Esophagus squamous epithelium (tissue), 5 donors: ENCODE data around the gene DCC. TPM values are rescaled to one million over a fixed set of nuclear protein-coding genes. Genes with fewer than 3 reads are reported as not detected.

ENCODE experiments used
- DNase-seq: peaks from one replicate; lab custom pipeline; 2025; lab: John Stamatoyannopoulos, UW
- H3K27ac ChIP-seq, 4 donors: fragments of 200-600 bp; sonication (generic); one replicate each; pipeline ENCODE4 v1.5.1; 2016 to 2019; ENCODE audit warnings: mild to moderate bottlenecking in 1 of 4
- H3K27me3 ChIP-seq, 4 donors: fragments of 200-600 bp; sonication (generic); 1 replicate in 3 of 4; 2 replicates in 1 of 4; pipeline versions ENCODE4 v1.5.1 to v1.6.0; 2017 to 2021; ENCODE audit warnings: antibody characterized with exemption in 1 of 4
- H3K36me3 ChIP-seq, 3 donors: fragments of 200-600 bp; sonication (generic); one replicate each; pipeline ENCODE4 v1.5.1; 2016 to 2019
- H3K4me1 ChIP-seq, 3 donors: fragments of 200-600 bp; sonication (generic); one replicate each; pipeline ENCODE4 v1.5.1; 2017 to 2019
- H3K4me3 ChIP-seq, 4 donors: fragments of 200-600 bp; sonication (generic); 1 replicate in 3 of 4; 2 replicates in 1 of 4; pipeline ENCODE4 v1.5.1; 2016 to 2019; ENCODE audit warnings: mild to moderate bottlenecking in 2 of 4, moderate library complexity in 1 of 4
- H3K9me3 ChIP-seq, 3 donors: fragments of 200-600 bp; sonication (generic); one replicate each; pipeline ENCODE4 v1.5.1; 2016 to 2019
- POLR2A ChIP-seq, 4 donors: fragments of 450-650 bp; IDR thresholded peaks; one replicate each; pipeline ENCODE4 v1.6.1; 2017; ENCODE audit warnings: antibody characterized with exemption in 4 of 4, mild to moderate bottlenecking in 4 of 4, moderate library complexity in 3 of 4
- whole genome bisulfite sequencing, 2 donors: methylation state at CpG; one replicate each; pipeline ENCODE4 v1.1.5; 2018; 5-methylcytosine and 5-hydroxymethylcytosine counted together
- intact Hi-C: fragments of 100-400 bp; cut with DNase I; formaldehyde crosslinking; loops from one replicate; pipeline ENCODE4 v1.15.0; 2022
- total RNA-seq, 4 donors: library from RNA; depleted of rRNA; stranded (reverse); fragments of >200 nt; gene quantifications; one replicate each; pipeline ENCODE4 v1.1.0, GENCODE V29; 2016
- TF ChIP-seq, protein P1 (sequence below), 6 experiments: fragments of 450-650 bp in 4 of 6; fragments of 200-600 bp in 2 of 6; sonication (generic) in 2 of 6; IDR thresholded peaks; one replicate each; pipeline ENCODE4 v1.5.1; 2016 to 2019; ENCODE audit warnings: antibody characterized with exemption in 6 of 6, mild to moderate bottlenecking in 4 of 6, moderate library complexity in 4 of 6
- donor health status: DM: yes; HTN: yes; CAD: no.

Gene DCC
- total RNA-seq, 4 donors from 2014 or later, result 0.06 to 0.95 TPM; not detected in 2

- no peaks in the 10 kb centered on the region for H3K36me3 ChIP-seq
- 46 to 49% methylated on average over 4 of the region's 4 CpGs for WGBS, 2 donors
- H3K4me1 ChIP-seq, result no peaks in the 10 kb centered on the region
- intact Hi-C loops, result no loop called here
- no peak for DNase-seq
- H3K27ac ChIP-seq, result no peak overlapping the region
- TF ChIP-seq POLR2A (IDR thresholded peaks at IDR 0.05), result no peak
- TF ChIP-seq, protein P1, sequence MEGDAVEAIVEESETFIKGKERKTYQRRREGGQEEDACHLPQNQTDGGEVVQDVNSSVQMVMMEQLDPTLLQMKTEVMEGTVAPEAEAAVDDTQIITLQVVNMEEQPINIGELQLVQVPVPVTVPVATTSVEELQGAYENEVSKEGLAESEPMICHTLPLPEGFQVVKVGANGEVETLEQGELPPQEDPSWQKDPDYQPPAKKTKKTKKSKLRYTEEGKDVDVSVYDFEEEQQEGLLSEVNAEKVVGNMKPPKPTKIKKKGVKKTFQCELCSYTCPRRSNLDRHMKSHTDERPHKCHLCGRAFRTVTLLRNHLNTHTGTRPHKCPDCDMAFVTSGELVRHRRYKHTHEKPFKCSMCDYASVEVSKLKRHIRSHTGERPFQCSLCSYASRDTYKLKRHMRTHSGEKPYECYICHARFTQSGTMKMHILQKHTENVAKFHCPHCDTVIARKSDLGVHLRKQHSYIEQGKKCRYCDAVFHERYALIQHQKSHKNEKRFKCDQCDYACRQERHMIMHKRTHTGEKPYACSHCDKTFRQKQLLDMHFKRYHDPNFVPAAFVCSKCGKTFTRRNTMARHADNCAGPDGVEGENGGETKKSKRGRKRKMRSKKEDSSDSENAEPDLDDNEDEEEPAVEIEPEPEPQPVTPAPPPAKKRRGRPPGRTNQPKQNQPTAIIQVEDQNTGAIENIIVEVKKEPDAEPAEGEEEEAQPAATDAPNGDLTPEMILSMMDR (IDR thresholded peaks at IDR 0.05), result no peak
- peaks cover 0 to 9% (median 0%) of the 10 kb centered on the region in 3 donors for H3K9me3 ChIP-seq
- H3K27me3 ChIP-seq, result no peaks in the 10 kb centered on the region
- no peak overlapping the region for H3K4me3 ChIP-seq
These were observed 149.7 kb downstream of the DCC start for GRCh38 chr18:52489396-52490306.

GRCh38 chr18:52496426-52496825, 156.4 kb downstream of the DCC start:
- no peaks in the 10 kb centered on the region for H3K36me3 ChIP-seq
- H3K4me1 ChIP-seq, result no peaks in the 10 kb centered on the region
- no peak overlapping the region for H3K4me3 ChIP-seq
- H3K27ac ChIP-seq, result no peak overlapping the region
- intact Hi-C loops, result no loop called here
- no peaks in the 10 kb centered on the region for H3K27me3 ChIP-seq
- peaks cover 0 to 18% (median 0%) of the 10 kb centered on the region in 3 donors for H3K9me3 ChIP-seq
- no peak for TF ChIP-seq POLR2A (IDR thresholded peaks at IDR 0.05)
- TF ChIP-seq, protein P1 (IDR thresholded peaks at IDR 0.05), result no peak
- no peak for DNase-seq

GRCh38 chr18:52499016-52499415, 159.0 kb downstream of the DCC start:
- H3K4me1 ChIP-seq, result no peaks in the 10 kb centered on the region
- DNase-seq, result no peak
- no peak for TF ChIP-seq POLR2A (IDR thresholded peaks at IDR 0.05)
- TF ChIP-seq, protein P1 (IDR thresholded peaks at IDR 0.05), result no peak
- H3K27me3 ChIP-seq, result no peaks in the 10 kb centered on the region
- intact Hi-C loops, result no loop called here
- WGBS, 2 donors, result 60 to 75% methylated on average over 6 of the region's 6 CpGs
- no peak overlapping the region for H3K4me3 ChIP-seq
- H3K9me3 ChIP-seq, result peaks cover 0 to 13% (median 0%) of the 10 kb centered on the region in 3 donors
- H3K36me3 ChIP-seq, result no peaks in the 10 kb centered on the region
- no peak overlapping the region for H3K27ac ChIP-seq

DNA sequence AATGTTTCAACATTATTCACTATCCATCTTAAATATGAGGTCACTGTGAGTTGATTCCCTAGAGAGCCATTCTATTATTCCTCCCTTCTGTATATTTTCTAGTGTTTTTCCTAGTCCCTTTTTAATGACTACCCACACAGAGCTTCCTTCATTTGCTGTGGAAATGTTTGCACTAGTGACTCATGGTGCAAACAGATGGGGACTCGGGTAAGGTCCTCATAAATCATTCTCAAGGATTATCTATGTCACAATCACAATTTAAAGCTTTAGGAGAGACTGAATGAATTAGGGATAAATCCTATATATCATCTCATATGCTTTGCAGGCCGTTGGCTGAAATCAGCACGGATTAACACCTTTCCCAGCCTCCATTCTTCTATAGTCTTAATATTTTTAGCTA, 159.6 kb downstream of the DCC start:
- TF ChIP-seq POLR2A (IDR thresholded peaks at IDR 0.05), result no peak
- TF ChIP-seq, protein P1 (IDR thresholded peaks at IDR 0.05), result no peak
- intact Hi-C loops, result no loop called here
- Histone ChIP-seq H3K36me3 (no peaks in the 10 kb centered on the region), H3K4me1 (no peaks in the 10 kb centered on the region), H3K27ac (no peak overlapping the region), H3K4me3 (no peak overlapping the region), H3K9me3 (peaks cover 0 to 9% (median 0%) of the 10 kb centered on the region in 3 donors), H3K27me3 (no peaks in the 10 kb centered on the region)
- DNase-seq, result no peak
- WGBS, 2 donors, result 18 to 32% methylated on average over 3 of the region's 3 CpGs

DNA sequence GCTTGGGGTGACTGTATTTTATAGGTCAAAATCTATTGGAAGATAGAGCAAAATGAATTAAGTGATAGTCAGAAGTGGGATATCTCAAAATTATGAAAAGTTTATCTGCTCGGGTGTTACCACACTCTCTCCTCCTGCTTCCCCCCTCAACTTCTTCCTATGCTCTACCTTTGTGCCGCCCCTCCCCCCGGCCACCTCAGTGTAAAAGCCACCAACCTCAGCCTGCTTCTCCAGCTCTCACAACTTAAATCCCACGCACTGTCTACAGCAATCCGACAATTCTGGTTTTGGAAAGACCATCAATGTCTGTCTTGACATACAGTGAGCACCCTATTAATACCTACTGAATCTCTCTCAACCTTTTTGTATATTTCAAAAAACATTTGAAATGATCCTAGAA, 164.6 kb downstream of the DCC start:
- 73 to 75% methylated on average over 5 of the region's 5 CpGs for WGBS, 2 donors
- H3K27me3 ChIP-seq, result no peaks in the 10 kb centered on the region
- DNase-seq, result no peak
- intact Hi-C loops, result no loop called here
- H3K9me3 ChIP-seq, result no peaks in the 10 kb centered on the region
- H3K4me1 ChIP-seq, result no peaks in the 10 kb centered on the region
- no peak overlapping the region for H3K4me3 ChIP-seq
- H3K27ac ChIP-seq, result no peak overlapping the region
- H3K36me3 ChIP-seq, result no peaks in the 10 kb centered on the region
- TF ChIP-seq, protein P1 (IDR thresholded peaks at IDR 0.05), result no peak
- no peak for TF ChIP-seq POLR2A (IDR thresholded peaks at IDR 0.05)
